Activated T-cell treated with anti-CD3 and anti-CD28 coated beads, Interleukin-2, amount 50 U/mL, for 4 hours (primary cell): ENCODE results near the gene DAPK2. TPM values are rescaled to one million over a fixed set of nuclear protein-coding genes. Genes with fewer than 3 reads are reported as not detected.
"Not testable (repeated sequence)": the region's sequence is repeated elsewhere in the genome, so short reads cannot be mapped to it uniquely, and the experiment has no call there.

Experiments
- ATAC-seq, 2 donors: fragments of 200-7000 bp; cut with Tn5 transposase; one replicate each; pipeline ENCODE4 v1.10.0; 2021
- DNase-seq: peaks from one replicate; pipeline ENCODE4 v3.0.0-alpha.2; 2020
- H3K27me3 Mint-ChIP-seq: one replicate; pipeline ENCODE4 v1.8.0; 2021; ENCODE audit warnings: low read depth, mixed read lengths
- H3K36me3 Mint-ChIP-seq: one replicate; pipeline ENCODE4 v1.8.0; 2022; ENCODE audit warnings: mixed read lengths; ENCODE audit not compliant: insufficient read depth
- H3K4me1 Mint-ChIP-seq: one replicate; pipeline ENCODE4 v1.8.0; 2021; ENCODE audit warnings: low read depth, mixed read lengths
- H3K4me3 Mint-ChIP-seq: one replicate; pipeline ENCODE4 v1.8.0; 2021; ENCODE audit warnings: mild to moderate bottlenecking, moderate library complexity, mixed read lengths
- H3K9me3 Mint-ChIP-seq: one replicate; pipeline ENCODE4 v1.8.0; 2021; ENCODE audit warnings: mixed read lengths
- total RNA-seq, 3 donors: library from RNA; stranded (reverse); gene quantifications; one replicate each; pipeline ENCODE4 v1.2.1, GENCODE V29; 2021

Gene DAPK2
- total RNA-seq, 3 donors from 2014 or later, result 0.40 to 1.1 (median 0.71) TPM

GRCh38 chr15:63911160-63911559 is 135.1 kb downstream of the DAPK2 start:
- peaks cover 12% of the 10 kb centered on the region for H3K4me1 Mint-ChIP-seq
- no peaks in the 10 kb centered on the region for H3K27me3 Mint-ChIP-seq
- H3K4me3 Mint-ChIP-seq, result no peak overlapping the region
- no peaks in the 10 kb centered on the region for H3K36me3 Mint-ChIP-seq
- H3K9me3 Mint-ChIP-seq, result no peaks in the 10 kb centered on the region
- ATAC-seq (no peak), DNase-seq (no peak)

GRCh38 chr15:63909819-63910437 is 136.4 kb downstream of the DAPK2 start:
- H3K27me3 Mint-ChIP-seq, result no peaks in the 10 kb centered on the region
- H3K4me3 Mint-ChIP-seq, result no peak overlapping the region
- ATAC-seq (no peak), DNase-seq (no peak)
- H3K4me1 Mint-ChIP-seq, result peaks cover 21% of the 10 kb centered on the region
- no peaks in the 10 kb centered on the region for H3K36me3 Mint-ChIP-seq
- H3K9me3 Mint-ChIP-seq, result no peaks in the 10 kb centered on the region

- no peak for DNase-seq
- Mint-ChIP-seq H3K4me3 (no peak overlapping the region), H3K36me3 (no peaks in the 10 kb centered on the region)
Observed at GRCh38 chr15:63908991-63909390, 137.3 kb downstream of the DAPK2 start.

GRCh38 chr15:63908281-63908680 is 138.0 kb downstream of the DAPK2 start:
- Mint-ChIP-seq H3K4me1 (peaks cover 22% of the 10 kb centered on the region), H3K9me3 (no peaks in the 10 kb centered on the region), H3K36me3 (no peaks in the 10 kb centered on the region), H3K4me3 (no peak overlapping the region), H3K27me3 (no peaks in the 10 kb centered on the region)
- DNase-seq, result no peak
- no peak for ATAC-seq

More at GRCh38 chr15:63908991-63909390, 137.3 kb downstream of the DAPK2 start:
- no peaks in the 10 kb centered on the region for H3K9me3 Mint-ChIP-seq
- no peaks in the 10 kb centered on the region for H3K27me3 Mint-ChIP-seq
- no peak for ATAC-seq
- H3K4me1 Mint-ChIP-seq, result peaks cover 22% of the 10 kb centered on the region

GRCh38 chr15:63907521-63907920 is 138.8 kb downstream of the DAPK2 start:
- Mint-ChIP-seq H3K4me1 (peaks cover 22% of the 10 kb centered on the region), H3K4me3 (no peak overlapping the region), H3K9me3 (no peaks in the 10 kb centered on the region), H3K27me3 (no peaks in the 10 kb centered on the region), H3K36me3 (no peaks in the 10 kb centered on the region)
- ATAC-seq, result no peak
- no peak for DNase-seq

GRCh38 chr15:63906266-63906584 is 140.1 kb downstream of the DAPK2 start:
- H3K9me3 Mint-ChIP-seq, result no peaks in the 10 kb centered on the region
- no peak for DNase-seq
- ATAC-seq, result peak in 1 of 2 donors; percentile 35
- H3K4me1 Mint-ChIP-seq, result peaks cover 21% of the 10 kb centered on the region
- no peaks in the 10 kb centered on the region for H3K27me3 Mint-ChIP-seq
- no peak overlapping the region for H3K4me3 Mint-ChIP-seq
- no peaks in the 10 kb centered on the region for H3K36me3 Mint-ChIP-seq

GRCh38 chr15:63905558-63906265 is 140.6 kb downstream of the DAPK2 start:
- Mint-ChIP-seq H3K36me3 (no peaks in the 10 kb centered on the region), H3K4me3 (peak overlapping the region; percentile 4), H3K27me3 (no peaks in the 10 kb centered on the region), H3K4me1 (peaks cover 21% of the 10 kb centered on the region), H3K9me3 (no peaks in the 10 kb centered on the region)
- DNase-seq (no peak), ATAC-seq (peak in 1 of 2 donors; percentile 54)

- no peak for ATAC-seq
- H3K36me3 Mint-ChIP-seq, result no peaks in the 10 kb centered on the region
- peaks cover 24% of the 10 kb centered on the region for H3K4me1 Mint-ChIP-seq
- no peaks in the 10 kb centered on the region for H3K27me3 Mint-ChIP-seq
- no peak overlapping the region for H3K4me3 Mint-ChIP-seq
- no peaks in the 10 kb centered on the region for H3K9me3 Mint-ChIP-seq
- no peak for DNase-seq
Observed at GRCh38 chr15:63905131-63905530, 141.2 kb downstream of the DAPK2 start.

- Mint-ChIP-seq H3K4me3 (no peak overlapping the region), H3K36me3 (no peaks in the 10 kb centered on the region), H3K27me3 (no peaks in the 10 kb centered on the region), H3K9me3 (no peaks in the 10 kb centered on the region), H3K4me1 (peaks cover 30% of the 10 kb centered on the region)
- no peak for ATAC-seq
- no peak for DNase-seq
Observed at GRCh38 chr15:63904042-63904441, 142.2 kb downstream of the DAPK2 start.

GRCh38 chr15:63902671-63903035 is 143.6 kb downstream of the DAPK2 start:
- no peaks in the 10 kb centered on the region for H3K27me3 Mint-ChIP-seq
- no peak for DNase-seq
- no peaks in the 10 kb centered on the region for H3K36me3 Mint-ChIP-seq
- H3K9me3 Mint-ChIP-seq, result no peaks in the 10 kb centered on the region
- no peak overlapping the region for H3K4me3 Mint-ChIP-seq
- H3K4me1 Mint-ChIP-seq, result peaks cover 33% of the 10 kb centered on the region
- no peak for ATAC-seq

- DNase-seq (no peak), ATAC-seq (no peak)
- Mint-ChIP-seq H3K4me1 (peaks cover 38% of the 10 kb centered on the region), H3K27me3 (no peaks in the 10 kb centered on the region), H3K9me3 (no peaks in the 10 kb centered on the region), H3K36me3 (no peaks in the 10 kb centered on the region), H3K4me3 (no peak overlapping the region)
Observed at GRCh38 chr15:63901912-63902670, 144.2 kb downstream of the DAPK2 start.

GRCh38 chr15:63900306-63900705 is 146.0 kb downstream of the DAPK2 start:
- H3K27me3 Mint-ChIP-seq, result no peaks in the 10 kb centered on the region
- DNase-seq (no peak), ATAC-seq (no peak)
- H3K4me3 Mint-ChIP-seq, result no peak overlapping the region
- H3K4me1 Mint-ChIP-seq, result peaks cover 38% of the 10 kb centered on the region
- H3K36me3 Mint-ChIP-seq, result no peaks in the 10 kb centered on the region
- no peaks in the 10 kb centered on the region for H3K9me3 Mint-ChIP-seq

- peaks cover 42% of the 10 kb centered on the region for H3K4me1 Mint-ChIP-seq
- not testable (repeated sequence) for H3K4me3 Mint-ChIP-seq
Observed at GRCh38 chr15:63899606-63900005, 146.7 kb downstream of the DAPK2 start.

GRCh38 chr15:63899193-63899592 is 147.1 kb downstream of the DAPK2 start:
- peaks cover 42% of the 10 kb centered on the region for H3K4me1 Mint-ChIP-seq
- ATAC-seq, result no peak
- no peaks in the 10 kb centered on the region for H3K27me3 Mint-ChIP-seq
- no peak overlapping the region for H3K4me3 Mint-ChIP-seq
- no peaks in the 10 kb centered on the region for H3K36me3 Mint-ChIP-seq
- DNase-seq, result no peak
- no peaks in the 10 kb centered on the region for H3K9me3 Mint-ChIP-seq

More at GRCh38 chr15:63899606-63900005, 146.7 kb downstream of the DAPK2 start:
- not testable (repeated sequence) for DNase-seq, H3K36me3 Mint-ChIP-seq, H3K27me3 Mint-ChIP-seq, H3K9me3 Mint-ChIP-seq, ATAC-seq
